Tibial nerve (tissue), 3 donors: ENCODE measurements around the gene RETREG1.

Experiments used
- POLR2A ChIP-seq, 2 donors: fragments of 450-650 bp; IDR thresholded peaks; one replicate each; pipeline ENCODE4 v1.6.1; 2017; ENCODE audit warnings: antibody characterized with exemption in 2 of 2, mild to moderate bottlenecking in 2 of 2, moderate library complexity in 2 of 2
- TF ChIP-seq, protein P1 (sequence below), 5 experiments: fragments of 200-600 bp in 3 of 5; fragments of 450-650 bp in 2 of 5; sonication (generic) in 3 of 5; IDR thresholded peaks; one replicate each; pipeline ENCODE4 v1.5.1; 2016 to 2019; ENCODE audit warnings: antibody characterized with exemption in 5 of 5, mild to moderate bottlenecking in 3 of 5, moderate library complexity in 2 of 5

DNA sequence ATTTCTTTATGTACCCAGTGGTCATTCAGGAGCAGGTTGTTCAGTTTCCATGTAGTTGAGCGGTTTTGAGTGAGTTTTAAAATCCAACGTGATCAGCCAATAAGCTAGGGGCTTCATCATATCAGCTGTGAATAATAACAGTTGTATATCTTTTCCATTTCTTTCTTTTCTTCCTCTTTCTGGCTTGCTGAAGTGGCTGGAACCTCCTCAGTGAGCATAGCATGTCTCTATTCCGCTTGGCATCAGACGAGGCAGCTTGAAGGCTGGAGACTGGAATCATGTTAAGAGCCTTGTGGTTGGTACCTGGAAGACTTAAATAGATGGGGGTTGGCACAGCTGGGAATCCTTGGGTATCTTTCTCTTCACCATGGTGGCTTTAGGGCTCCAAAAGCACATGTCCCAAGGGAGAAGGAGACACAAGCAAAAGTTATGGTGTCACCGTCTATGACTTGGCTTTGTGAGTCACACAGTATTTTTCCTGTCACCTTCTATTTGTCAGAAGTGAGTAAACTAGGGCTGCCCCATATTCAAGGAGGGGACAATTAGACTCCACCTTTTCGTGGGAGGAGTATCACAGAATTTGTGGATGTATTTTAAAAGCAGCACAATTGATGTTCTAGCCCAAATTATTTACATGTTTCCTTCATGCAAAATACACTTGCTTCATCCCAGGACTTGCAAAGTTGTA lies 38.0 kb upstream of the RETREG1 start:
- TF ChIP-seq, protein P1, sequence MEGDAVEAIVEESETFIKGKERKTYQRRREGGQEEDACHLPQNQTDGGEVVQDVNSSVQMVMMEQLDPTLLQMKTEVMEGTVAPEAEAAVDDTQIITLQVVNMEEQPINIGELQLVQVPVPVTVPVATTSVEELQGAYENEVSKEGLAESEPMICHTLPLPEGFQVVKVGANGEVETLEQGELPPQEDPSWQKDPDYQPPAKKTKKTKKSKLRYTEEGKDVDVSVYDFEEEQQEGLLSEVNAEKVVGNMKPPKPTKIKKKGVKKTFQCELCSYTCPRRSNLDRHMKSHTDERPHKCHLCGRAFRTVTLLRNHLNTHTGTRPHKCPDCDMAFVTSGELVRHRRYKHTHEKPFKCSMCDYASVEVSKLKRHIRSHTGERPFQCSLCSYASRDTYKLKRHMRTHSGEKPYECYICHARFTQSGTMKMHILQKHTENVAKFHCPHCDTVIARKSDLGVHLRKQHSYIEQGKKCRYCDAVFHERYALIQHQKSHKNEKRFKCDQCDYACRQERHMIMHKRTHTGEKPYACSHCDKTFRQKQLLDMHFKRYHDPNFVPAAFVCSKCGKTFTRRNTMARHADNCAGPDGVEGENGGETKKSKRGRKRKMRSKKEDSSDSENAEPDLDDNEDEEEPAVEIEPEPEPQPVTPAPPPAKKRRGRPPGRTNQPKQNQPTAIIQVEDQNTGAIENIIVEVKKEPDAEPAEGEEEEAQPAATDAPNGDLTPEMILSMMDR (IDR thresholded peaks at IDR 0.05): no peak
- TF ChIP-seq POLR2A (IDR thresholded peaks at IDR 0.05): no peak
